Upper lobe of left lung (tissue), 4 donors: ENCODE measurements around the gene MCM5.

ENCODE experiments used
- EP300 ChIP-seq, 4 donors: sonication (generic); formaldehyde crosslinking; IDR thresholded peaks; one replicate each; pipeline ENCODE4 v1.5.1; 2017; ENCODE audit warnings: antibody characterized with exemption in 4 of 4, control low read depth in 2 of 4
- POLR2A ChIP-seq, 4 donors: fragments of 450-650 bp; IDR thresholded peaks; one replicate each; pipeline ENCODE4 v1.5.1; 2016 to 2017; ENCODE audit warnings: antibody characterized with exemption in 4 of 4, mild to moderate bottlenecking in 2 of 4
- POLR2AphosphoS5 ChIP-seq, 2 donors: sonication (generic); formaldehyde crosslinking; IDR thresholded peaks; one replicate each; pipeline ENCODE4 v1.5.1; 2017; ENCODE audit warnings: antibody characterized with exemption in 2 of 2
- TF ChIP-seq, protein P1 (sequence below), 6 experiments: fragments of 450-650 bp in 4 of 6; fragments of 200-600 bp in 2 of 6; sonication (generic) in 2 of 6; IDR thresholded peaks; one replicate each; pipeline ENCODE4 v1.5.1; 2016 to 2019; ENCODE audit warnings: antibody characterized with exemption in 6 of 6

DNA sequence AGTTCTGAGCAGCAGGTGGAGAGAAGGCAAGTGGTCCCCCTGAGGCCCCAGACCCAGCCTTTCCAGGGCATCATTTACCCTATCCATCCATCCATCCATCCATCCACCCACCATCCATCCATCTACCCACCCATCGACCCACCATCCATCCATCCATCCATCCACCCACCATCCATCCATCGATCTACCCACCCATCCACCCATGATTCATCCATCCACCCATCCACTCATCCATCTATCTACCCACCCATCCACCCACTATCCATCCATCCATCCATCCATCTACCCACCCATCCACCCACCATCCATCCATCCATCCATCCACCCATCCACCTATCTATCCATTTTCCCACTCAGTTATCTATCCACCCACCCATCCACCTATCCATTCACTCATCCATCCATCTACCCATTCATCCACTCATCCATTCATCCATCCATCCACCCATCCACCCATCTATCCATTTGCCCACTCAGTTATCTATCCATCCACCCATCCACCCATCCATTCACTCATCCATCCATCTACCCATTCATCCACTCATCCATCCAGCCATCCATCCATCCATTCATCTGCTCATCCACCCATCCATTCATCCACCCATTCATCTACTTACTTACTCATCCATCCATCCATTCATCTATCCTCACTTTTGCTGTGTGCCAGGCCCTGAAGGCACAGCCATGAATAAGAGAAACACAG, 63.4 kb downstream of the MCM5 start:
- TF ChIP-seq, protein P1, sequence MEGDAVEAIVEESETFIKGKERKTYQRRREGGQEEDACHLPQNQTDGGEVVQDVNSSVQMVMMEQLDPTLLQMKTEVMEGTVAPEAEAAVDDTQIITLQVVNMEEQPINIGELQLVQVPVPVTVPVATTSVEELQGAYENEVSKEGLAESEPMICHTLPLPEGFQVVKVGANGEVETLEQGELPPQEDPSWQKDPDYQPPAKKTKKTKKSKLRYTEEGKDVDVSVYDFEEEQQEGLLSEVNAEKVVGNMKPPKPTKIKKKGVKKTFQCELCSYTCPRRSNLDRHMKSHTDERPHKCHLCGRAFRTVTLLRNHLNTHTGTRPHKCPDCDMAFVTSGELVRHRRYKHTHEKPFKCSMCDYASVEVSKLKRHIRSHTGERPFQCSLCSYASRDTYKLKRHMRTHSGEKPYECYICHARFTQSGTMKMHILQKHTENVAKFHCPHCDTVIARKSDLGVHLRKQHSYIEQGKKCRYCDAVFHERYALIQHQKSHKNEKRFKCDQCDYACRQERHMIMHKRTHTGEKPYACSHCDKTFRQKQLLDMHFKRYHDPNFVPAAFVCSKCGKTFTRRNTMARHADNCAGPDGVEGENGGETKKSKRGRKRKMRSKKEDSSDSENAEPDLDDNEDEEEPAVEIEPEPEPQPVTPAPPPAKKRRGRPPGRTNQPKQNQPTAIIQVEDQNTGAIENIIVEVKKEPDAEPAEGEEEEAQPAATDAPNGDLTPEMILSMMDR (IDR thresholded peaks at IDR 0.05) = no peak
- no peak for TF ChIP-seq POLR2AphosphoS5 (IDR thresholded peaks at IDR 0.05)
- TF ChIP-seq POLR2A (IDR thresholded peaks at IDR 0.05) = no peak
- no peak for TF ChIP-seq EP300 (IDR thresholded peaks at IDR 0.05)
